ENCODE measurements around the gene DOCK3.
"Not testable (repeated sequence)": the region's sequence is repeated elsewhere in the genome, so short reads cannot be mapped to it uniquely, and the experiment has no call there.

The DOCK3 gene

DNA sequence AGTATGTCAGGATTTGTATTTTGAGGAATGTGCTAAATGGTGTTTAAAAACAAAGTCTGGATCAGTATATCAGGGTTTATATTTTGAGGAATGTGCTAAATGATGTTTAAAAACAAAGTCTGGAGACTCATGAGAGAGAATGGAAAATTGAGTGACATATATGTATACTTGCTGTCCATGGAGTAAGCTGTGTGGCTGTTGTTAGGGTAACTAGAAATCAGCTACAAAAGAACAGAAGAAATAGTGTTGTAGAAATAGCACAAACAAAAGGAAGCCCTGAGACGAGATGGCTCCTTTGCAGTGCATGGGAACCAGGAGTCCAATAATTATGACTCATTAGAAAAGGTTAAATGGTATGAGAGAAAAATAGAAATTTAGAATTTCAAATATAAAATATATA is 427.7 kb downstream of the DOCK3 start:
- DNase-seq (ENCODE audit: low read depth): no peak

DNA sequence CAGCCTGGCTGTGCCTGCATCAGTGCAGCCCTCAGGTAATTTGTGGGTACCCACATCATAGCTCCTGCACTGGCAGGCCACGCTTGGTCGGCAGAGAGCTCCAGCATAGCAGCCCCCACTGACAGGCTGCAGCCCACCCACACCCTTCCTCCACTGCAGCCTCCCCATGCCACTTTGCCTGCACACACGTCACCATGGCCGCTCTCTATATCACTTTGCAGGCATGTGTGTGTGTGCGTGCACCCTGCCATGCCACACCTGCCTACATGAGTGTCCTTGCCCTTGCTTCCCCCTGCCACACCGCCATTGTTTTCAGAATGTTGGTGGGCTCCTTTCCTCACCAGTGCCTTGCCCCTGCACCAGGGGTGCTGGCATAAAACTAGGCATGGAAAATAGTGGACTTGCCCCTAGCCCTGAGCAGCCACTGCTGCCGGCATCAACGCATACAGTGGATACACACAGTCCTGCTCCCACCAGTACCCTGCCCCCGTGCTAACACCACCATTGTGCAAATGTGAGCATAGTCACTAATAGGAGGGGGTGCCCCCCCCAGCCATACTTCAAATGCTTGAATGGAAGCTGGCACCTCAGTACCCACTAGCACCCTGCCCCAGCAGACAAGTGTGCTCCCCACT is 431.6 kb downstream of the DOCK3 start:
- DNase-seq (ENCODE audit: low read depth): no peak

DNA sequence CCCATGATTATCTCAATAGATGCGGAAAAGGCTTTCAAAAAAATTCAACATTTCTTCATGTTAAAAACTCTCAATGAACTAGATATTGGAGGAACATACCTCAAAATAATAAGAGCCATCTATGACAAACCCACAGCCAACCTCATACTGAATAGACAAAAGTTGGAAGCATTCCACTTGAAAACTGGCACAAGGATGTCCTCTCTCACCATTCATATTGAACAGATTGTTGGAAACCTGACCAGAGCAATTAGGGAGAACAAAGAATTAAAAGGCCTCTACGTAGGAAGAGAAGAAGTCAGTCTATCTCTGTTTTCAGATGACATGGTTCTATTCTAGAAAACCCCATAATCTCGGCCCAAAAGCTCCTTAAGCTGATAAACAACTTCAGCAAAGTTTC is 435.9 kb downstream of the DOCK3 start:
- no peak for DNase-seq (ENCODE audit: low read depth)

DNA sequence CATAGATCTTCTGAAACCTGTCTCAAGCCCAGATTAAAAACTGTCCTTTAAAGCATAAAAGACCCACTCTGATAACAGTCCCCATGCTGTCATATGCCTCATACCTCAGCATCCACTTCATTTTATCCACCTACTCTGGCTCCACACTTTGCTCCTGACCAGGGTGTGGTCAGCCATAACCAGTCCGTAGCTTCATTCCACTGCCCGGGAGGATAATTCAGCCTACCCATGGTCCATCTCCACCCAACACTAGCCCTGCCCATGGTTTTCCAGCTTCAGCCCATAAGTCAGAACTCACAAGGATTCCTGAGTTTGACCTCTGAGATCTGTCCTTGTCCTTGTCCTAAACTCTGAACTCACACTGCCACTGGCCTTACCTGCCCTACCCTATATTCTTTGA is 448.2 kb downstream of the DOCK3 start:
- DNase-seq (ENCODE audit: low read depth): no peak

DNA sequence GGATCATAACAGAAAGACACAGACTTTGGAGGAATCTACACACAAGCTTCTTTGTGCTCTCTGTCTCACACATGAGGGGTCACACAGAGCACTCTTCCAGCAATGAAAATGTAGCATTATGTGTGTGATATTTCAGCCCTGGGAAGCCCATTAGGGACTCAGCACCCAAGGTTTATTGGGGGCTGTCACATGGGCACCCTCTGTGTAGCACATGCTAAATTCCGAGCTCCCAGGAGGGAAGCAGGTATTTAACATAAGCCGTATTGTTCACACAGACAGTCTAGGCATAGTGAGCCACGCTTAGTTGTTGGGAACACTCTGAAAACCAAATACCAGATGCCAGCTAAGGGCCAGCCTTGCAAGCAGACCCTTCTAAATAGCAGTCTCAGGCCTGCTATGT is 448.8 kb downstream of the DOCK3 start:
- no peak for DNase-seq (ENCODE audit: low read depth)

DNA sequence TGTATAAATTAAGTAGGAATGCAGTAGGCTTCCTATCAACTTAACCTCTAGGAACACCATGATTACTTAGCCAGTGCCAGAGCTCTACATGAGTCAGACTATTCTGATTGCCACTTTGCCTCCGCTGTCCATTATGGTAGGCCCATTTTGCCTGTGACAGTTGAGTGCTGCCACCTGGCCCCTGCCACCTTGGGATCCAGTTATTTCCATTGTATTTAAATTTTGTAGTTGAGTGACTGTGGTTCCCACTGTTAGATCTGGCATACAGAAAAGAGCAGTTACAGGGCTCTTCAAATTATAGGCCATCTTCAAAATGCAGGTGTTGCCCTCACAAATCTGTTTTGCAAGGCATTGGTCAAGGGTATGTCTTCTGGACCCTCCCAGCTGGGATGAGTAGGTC is 456.9 kb downstream of the DOCK3 start:
- not testable (repeated sequence) for DNase-seq (ENCODE audit: low read depth)

DNA sequence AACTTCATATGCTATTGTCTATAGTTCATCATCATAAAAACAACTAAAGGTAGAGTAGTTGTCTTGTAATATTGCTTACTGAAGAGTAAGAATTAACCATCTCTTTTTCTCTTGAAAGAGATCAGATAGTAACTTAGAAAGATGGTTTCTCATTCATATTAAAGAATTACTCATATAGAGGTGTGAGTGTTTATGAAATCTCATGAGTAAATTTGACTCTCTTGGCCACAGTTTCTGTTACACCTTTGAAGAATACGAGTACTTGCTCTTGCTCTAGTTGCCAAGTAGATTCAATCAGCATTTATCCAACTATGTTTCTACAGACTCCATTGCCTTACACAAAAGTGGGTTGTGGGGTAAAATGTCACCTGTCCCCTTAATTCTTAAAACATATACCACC is 463.0 kb downstream of the DOCK3 start:
- no peak for DNase-seq (ENCODE audit: low read depth)

DNA sequence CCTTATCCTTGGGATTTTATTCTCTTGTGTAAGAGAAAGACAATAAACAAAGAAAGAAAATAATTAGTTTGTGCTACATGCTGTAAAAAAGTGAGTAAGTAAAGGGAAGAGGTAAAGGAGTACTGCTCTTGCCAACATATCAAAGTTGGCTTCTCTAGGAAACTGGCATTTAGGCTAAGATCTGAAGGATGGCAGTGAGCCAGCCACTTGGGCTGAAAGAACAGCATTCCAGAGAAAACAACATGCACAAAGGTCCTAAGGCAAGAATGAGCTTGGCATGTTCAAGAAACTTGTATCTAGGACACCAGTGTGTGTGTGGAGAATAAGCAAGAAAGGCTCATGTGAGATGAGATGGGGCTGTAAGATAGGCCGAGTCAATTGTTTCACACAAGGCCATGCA is 464.9 kb downstream of the DOCK3 start:
- no peak for DNase-seq (ENCODE audit: low read depth)

DNA sequence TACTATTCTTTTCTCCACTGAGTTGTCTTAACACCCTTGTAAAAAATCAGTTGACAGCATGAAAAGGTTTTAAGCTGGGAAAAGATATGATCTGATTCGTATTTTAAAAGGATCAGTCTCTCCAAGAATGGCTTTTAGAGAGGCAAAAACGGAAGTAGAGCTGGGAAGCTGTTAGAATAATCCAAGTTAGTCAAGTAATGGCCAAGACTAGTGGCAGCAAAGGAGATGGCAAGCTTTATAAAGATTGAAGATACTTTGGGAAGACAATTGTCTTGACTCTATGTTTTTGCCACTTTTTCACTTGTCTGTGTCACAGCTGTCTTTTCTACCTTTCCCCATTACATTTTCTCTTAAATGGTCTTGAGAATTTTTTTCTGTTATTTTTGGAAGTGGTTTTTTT is 466.8 kb downstream of the DOCK3 start:
- no peak for DNase-seq (ENCODE audit: low read depth)

DNA sequence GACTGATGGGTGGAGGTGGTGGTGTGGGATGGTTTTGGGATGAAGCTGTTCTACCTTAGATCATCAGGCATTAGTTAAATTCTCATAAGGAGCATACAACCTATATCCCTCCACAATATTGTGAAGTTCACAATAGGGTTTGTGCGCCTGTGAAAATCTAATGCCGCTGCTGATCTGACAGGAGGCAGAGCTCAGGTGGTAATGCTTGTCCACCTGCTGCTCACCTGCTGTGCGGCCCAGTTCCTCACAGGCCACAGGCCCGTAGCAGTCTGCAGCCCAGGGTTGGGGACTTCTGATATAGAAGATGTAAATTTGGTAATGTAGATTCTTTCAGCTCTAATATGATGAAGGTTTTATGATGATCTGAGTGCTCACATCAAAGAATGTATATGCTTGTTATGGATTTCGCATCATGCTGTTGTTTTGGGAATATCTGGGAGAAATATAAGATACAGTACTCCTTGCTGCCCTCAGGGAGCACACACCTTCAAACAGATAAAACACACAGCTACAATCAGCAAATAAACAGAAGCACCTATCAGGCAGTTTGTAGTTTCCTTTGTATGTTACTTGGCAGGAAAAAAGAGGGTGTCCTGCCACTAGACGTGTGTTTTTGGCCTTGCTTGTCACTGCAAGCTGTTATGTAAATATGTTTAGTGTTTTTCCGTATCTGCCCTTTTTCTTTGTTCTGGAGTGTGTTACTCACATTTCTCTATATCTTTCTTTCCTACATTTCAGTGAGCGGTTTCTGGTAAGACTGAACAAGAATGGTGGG is 471.3 kb downstream of the DOCK3 start:
- no peak for DNase-seq (ENCODE audit: low read depth)

DNA sequence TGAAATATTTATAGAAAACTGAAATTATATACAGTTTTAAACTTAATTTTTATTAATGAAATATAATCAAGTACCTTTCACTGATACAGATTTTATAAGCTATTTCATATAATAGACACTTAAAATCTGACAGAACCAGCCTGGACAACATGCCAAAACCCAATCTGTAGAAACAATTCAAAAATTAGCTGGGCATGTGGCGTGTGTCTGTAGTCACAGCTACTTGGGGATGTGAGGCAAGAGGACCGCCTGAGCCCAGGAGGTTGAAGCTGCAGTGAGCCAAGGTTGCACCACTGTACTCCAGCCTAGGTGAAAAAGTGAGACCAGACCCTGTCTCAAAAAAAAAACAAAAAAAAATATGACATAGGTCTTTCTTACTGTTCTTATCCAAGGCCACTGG is 472.1 kb downstream of the DOCK3 start:
- DNase-seq (ENCODE audit: low read depth): no peak

DNA sequence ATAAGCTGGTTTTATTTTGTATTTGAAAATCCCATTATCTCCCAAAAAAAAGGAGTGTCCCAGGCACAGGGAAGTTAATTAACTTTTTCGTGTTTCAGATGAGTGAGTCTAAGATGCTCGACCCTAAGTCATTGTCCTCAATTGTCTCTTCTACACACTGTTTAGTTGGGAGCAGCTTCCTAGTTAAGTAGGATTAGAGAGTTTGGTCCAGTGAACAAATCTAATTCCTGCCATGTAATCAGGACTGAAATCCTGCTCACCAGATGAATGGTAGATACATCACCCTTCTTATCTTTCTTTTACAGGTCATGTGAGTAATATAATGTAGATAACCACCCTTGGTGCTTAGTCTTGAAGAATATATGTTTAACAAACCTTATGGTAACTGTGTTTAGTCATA is 481.4 kb downstream of the DOCK3 start:
- DNase-seq (ENCODE audit: low read depth): no peak

DNA sequence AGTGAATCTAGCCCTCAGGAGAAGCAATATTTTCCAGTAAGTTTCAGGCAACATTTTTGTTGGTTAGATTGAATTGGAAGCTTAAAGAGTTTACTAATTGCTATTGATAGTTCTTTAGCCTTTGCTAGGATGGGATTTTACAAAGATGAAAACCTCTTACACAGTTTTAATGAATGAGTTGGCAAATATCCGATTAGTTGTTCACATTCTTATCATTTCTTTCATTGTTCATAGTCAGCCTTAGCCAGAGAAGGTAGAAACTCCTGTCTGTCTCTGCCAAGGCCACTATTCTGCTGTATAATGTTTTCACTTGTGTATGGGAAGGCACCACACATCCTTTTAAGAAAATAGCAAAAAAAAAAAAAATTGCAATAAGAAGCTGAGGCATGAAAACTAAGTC is 488.3 kb downstream of the DOCK3 start:
- DNase-seq (ENCODE audit: low read depth): no peak

DNA sequence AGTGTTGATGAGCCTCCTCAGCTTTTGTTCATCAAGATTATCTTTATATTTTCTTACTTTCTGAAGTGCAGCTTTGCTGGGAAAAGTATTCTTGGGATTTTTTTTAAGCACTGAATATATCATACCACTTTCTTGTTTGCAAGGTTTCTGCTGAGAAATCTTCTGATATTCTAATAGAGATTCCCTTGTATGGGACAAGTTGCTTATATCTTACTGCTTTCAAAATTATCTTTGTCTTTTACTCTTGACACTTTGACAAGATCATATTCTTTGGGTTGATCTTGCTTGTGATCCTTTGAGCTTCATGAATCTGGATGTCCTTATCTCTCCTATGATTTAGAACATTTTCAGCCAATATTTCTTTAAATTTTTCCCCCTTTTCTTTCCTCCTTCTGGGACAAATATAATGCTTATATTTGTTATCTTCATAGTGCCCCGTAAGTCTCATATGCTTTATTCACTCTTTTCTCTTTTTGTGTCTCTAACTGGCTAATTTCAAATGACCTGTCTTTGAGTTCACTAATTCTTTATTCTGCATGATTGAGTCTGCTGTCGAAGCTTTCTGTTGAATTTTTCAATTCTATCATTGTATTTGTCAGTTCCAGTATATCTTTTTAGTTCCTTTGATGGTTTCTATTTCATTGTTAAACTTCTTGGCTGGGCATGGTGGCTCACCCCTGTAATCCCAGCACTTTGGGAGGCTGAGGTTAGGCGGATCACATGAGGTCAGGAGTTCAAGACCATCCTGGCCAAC is 499.0 kb downstream of the DOCK3 start:
- DNase-seq (ENCODE audit: low read depth): no peak

DNA sequence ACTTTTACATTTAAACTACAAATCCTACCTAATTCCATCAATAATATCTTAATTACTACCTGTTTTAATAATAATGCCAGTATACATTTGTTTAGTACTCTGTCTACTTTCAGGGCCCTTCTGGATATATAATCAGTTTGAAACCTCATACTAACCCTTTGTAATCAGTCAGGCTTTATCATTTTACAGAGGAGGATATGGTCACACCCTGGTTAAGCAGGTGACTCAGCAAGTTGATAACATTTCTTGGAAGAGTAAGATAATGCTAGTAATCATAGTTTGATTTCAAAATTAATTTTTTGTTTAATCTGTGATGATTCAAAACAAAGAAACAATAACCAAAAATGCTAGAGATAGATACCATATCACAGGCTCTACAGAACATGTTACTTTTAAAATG is 502.2 kb downstream of the DOCK3 start:
- DNase-seq (ENCODE audit: low read depth): no peak

DNA sequence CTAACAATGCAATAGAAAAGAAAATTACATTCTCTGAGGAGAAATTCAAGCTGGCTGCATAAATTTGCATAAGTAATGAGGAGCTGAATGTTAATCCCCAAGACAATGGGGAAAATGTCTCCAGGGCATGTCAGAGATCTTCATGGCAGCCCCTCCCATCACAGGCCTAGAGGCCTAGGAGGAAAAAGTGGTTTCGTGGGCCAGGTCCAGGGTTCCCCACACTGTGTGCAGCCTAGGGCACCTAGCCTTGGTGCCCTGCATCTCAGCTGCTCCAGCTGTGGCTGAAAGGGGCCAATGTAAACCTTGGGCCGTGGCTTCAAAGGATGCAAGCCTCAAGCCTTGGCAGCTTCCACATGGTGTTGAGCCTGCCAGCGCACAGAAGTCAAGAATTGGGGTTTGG is 511.7 kb downstream of the DOCK3 start:
- DNase-seq (ENCODE audit: low read depth): not testable (repeated sequence)

DNA sequence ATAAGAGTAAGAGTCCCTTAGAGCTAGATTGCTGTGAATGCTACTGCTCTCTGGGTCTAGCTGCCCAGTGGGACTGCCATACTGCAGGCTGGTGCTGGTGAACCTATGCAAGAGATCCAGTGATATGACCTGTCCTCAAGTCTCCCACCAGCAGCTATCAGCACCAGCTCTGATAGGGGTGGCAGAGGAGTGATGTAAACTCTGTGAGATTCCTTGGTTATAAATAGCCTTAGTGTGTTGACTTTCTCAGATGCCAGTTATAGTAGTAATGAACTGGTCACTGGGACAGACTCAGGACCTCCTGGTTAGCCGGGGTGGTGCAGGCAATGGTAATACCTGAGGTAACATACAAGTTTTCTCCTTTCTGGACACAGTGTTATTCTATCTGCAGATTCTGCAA is 515.5 kb downstream of the DOCK3 start:
- no peak for DNase-seq (ENCODE audit: low read depth)

DNA sequence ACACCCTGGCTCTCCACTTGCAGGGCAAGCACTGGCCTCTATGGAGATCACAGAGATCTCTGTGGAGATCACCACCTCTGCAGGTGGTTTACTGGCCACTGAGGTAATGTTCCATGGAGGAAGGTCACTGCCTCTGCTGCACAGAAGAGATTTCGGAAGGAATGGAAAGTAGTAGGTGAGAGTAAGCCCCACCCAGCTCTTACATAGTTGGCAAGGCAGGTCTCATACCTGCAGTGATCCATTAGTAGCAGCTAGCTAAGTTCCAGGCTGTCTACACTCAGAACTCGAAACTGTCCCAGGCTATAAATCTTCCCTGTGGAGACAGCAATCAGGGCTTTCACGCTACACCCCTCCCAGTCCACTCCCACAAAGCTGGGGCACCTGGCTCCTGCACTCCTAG is 516.1 kb downstream of the DOCK3 start:
- no peak for DNase-seq (ENCODE audit: low read depth)

DNA sequence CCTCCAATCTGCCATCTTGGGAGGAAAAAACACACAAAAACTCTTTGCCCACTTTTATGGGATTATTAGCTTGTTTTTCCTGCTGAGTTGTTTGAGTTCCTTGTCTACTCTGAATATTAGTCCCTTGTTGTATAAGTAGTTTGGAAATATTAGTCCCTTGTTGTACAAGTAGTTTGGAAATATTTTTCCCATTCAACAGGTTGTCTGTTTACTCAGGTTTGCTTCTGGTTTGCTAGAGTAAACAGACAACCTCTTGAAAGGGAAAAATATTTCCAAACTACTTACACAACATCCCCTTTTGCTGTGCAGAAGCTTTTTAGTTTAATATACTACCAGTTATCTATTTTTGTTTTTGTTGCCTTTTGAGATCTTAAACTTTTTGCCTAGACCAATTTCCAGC is 517.0 kb downstream of the DOCK3 start:
- no peak for DNase-seq (ENCODE audit: low read depth)

DNA sequence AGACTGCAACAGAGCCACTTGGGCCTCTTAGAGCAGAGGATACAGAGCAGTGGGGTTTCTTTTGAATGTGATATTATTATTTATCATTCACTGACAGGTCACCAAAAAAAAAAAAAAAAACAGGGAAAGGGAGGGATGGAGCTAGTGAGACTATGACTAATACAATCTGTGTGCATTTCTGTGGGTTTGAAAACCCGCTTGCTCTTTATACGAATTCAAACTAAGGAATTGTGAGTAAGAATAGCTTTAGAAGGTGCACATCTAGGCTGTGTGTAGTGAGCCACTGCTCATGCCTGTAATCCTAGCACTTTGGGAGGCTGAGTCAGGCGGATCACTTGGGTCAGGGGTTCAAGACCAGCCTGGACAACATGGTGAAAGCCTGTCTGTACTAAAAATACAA is 523.8 kb downstream of the DOCK3 start:
- DNase-seq (ENCODE audit: low read depth): no peak

DNA sequence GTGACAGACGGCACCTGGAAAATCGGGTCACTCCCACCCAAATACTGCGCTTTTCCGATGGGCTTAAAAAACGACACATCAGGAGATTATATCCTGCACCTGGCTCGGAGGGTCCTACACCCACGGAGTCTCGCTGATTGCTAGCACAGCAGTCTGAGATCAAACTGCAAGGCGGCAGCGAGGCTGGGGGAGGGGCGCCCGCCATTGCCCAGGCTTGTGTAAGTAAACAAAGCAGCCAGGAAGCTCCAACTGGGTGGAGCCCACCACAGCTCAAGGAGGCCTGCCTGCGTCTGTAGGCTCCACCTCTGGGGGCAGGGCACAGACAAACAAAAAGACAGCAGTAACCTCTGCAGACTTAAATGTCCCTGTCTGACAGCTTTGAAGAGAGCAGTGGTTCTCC is 524.6 kb downstream of the DOCK3 start:
- DNase-seq (ENCODE audit: low read depth): not testable (repeated sequence)

DNA sequence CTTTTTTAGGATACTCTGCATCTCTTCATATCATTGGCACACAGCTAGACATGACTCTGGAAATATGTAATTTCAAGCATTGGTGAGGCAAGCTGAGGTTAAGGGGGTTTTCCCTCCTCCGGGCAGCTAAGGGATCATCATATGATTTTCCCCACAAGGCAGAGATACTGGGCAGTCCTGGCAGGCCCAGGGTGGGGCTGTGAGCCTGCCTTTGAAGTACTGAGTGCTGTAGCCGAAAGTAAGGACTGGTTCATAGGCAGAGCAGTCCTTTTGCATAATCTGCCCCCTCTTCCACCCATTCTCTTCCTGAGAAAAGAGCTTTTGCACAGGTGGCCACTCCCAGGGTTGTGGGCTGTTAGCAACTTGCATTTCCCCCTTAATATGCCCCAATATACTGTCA is 541.6 kb downstream of the DOCK3 start:
- no peak for DNase-seq (ENCODE audit: low read depth)

DNA sequence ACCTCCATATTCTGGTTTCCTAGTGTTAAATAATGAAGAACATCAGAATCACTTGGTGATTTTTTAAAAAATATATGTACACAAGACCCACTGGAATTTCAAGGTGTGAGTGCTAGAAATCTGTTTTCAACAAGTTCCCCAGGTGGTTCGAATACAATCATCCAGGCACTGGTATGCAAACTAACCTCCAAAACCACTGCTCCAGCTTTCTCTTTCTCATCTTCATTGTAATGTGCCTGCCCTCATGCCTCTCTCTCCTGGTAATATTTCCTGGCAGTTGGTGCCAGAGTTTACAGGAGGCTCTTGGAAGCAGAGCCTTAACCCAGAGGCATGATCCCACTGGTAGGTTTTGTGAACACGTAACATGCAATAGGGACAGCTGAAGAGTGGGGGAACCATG is 547.2 kb downstream of the DOCK3 start:
- DNase-seq (ENCODE audit: low read depth): no peak

Data from T-helper 22 cell (primary cell).